Keratinocyte (primary cell): ENCODE results near the gene MAP7D3. TPM values are rescaled to one million over a fixed set of nuclear protein-coding genes. Genes with fewer than 3 reads are reported as not detected.

Experiments used
- DNase-seq: peaks from one replicate; pipeline ENCODE4 v3.0.0-alpha.2; 2011; ENCODE audit warnings: low read depth, missing footprints, low spot score
- FAIRE-seq: peaks from 2 replicates; lab custom pipeline; 2011; peaks lifted over from hg19 to GRCh38; lab: Jason Lieb, UNC
- H2AFZ ChIP-seq: 2 replicates; pipeline ENCODE4 v1.6.0; 2012; ENCODE audit warnings: low read length, control low read depth, inconsistent platforms; ENCODE audit not compliant: control insufficient read depth
- H3K27ac ChIP-seq: 2 replicates; pipeline ENCODE4 v1.5.1; 2011; ENCODE audit warnings: low read length; ENCODE audit not compliant: control insufficient read depth, insufficient read depth
- H3K27me3 ChIP-seq: 3 replicates; pipeline ENCODE4 v1.6.0; 2011; ENCODE audit warnings: low read length; ENCODE audit not compliant: control insufficient read depth, insufficient read depth; ENCODE audit errors: extremely low read depth
- H3K36me3 ChIP-seq, 2 experiments: 2 replicates in 1 of 2; 3 replicates in 1 of 2; pipeline ENCODE4 v1.5.1; 2011; ENCODE audit warnings: low read length in 2 of 2, mild to moderate bottlenecking in 1 of 2; ENCODE audit not compliant: control insufficient read depth in 2 of 2, insufficient read depth in 2 of 2; ENCODE audit errors: extremely low read depth in 1 of 2
- H3K4me1 ChIP-seq: 3 replicates; pipeline ENCODE4 v1.5.1; 2011; ENCODE audit warnings: low read length; ENCODE audit not compliant: control insufficient read depth, insufficient read depth; ENCODE audit errors: extremely low read depth
- H3K4me2 ChIP-seq: 3 replicates; pipeline ENCODE4 v1.6.0; 2011; ENCODE audit warnings: low read depth, low read length; ENCODE audit not compliant: control insufficient read depth, insufficient read depth; ENCODE audit errors: extremely low read depth
- H3K4me3 ChIP-seq, 3 experiments: fragments of 200-600 bp in 1 of 3; sonication (generic) in 1 of 3; 2 replicates in 2 of 3; 3 replicates in 1 of 3; pipeline ENCODE4 v1.5.1; 2011 to 2016; ENCODE audit warnings: low read length in 3 of 3, mild to moderate bottlenecking in 3 of 3, control low read depth in 2 of 3, inconsistent platforms in 1 of 3, low read depth in 1 of 3, mixed read lengths in 1 of 3, mixed run types in 1 of 3, moderate library complexity in 1 of 3; ENCODE audit not compliant: control insufficient read depth in 2 of 3, insufficient read depth in 2 of 3; ENCODE audit errors: extremely low read depth in 1 of 3
- H3K79me2 ChIP-seq: 2 replicates; pipeline ENCODE4 v1.6.0; 2012; ENCODE audit warnings: low read length; ENCODE audit not compliant: control insufficient read depth, insufficient read depth
- H3K9ac ChIP-seq: 3 replicates; pipeline ENCODE4 v1.6.0; 2011; ENCODE audit warnings: low read length; ENCODE audit not compliant: control insufficient read depth, insufficient read depth; ENCODE audit errors: extremely low read depth
- H3K9me1 ChIP-seq: 3 replicates; pipeline ENCODE4 v1.6.0; 2011; ENCODE audit warnings: low read length; ENCODE audit not compliant: control insufficient read depth, insufficient read depth; ENCODE audit errors: extremely low read depth
- H3K9me3 ChIP-seq: 2 replicates; pipeline ENCODE4 v1.5.1; 2012; ENCODE audit warnings: low read depth, low read length; ENCODE audit not compliant: control insufficient read depth
- H4K20me1 ChIP-seq: 3 replicates; pipeline ENCODE4 v1.6.0; 2011; ENCODE audit warnings: low read length; ENCODE audit not compliant: control insufficient read depth, insufficient read depth; ENCODE audit errors: extremely low read depth
- CTCF ChIP-seq, 3 experiments: IDR thresholded peaks in 1 of 3; conservative IDR thresholded peaks in 1 of 3; optimal IDR thresholded peaks in 1 of 3; 2 replicates in 2 of 3; 3 replicates in 1 of 3; pipeline versions ENCODE3 to v1.5.1; 2011; ENCODE audit warnings: low read length in 3 of 3, mild to moderate bottlenecking in 3 of 3, moderate library complexity in 2 of 3, control low read depth in 1 of 3, inconsistent platforms in 1 of 3; ENCODE audit not compliant: insufficient read depth in 2 of 3; ENCODE audit errors: extremely low read depth in 1 of 3
- EZH2 ChIP-seq: IDR thresholded peaks from one replicate; pipeline ENCODE4 v1.6.1; 2012; ENCODE audit warnings: inconsistent platforms, mild to moderate bottlenecking, low read length, moderate library complexity
- dilution Hi-C: fragments of 300-500 bp; cut with MboI; formaldehyde crosslinking; loops from one replicate; pipeline ENCODE4 v1.7.0; 2020; ENCODE audit warnings: low sequenced_read_pairs; ENCODE audit not compliant: extremely low pct_ligation_motif_present
- polyA plus RNA-seq, 5 experiments: library from polyadenylated mRNA; depleted of rRNA in 3 of 5; stranded (reverse) in 3 of 5; stranded (forward) in 1 of 5; unstranded in 1 of 5; fragments of >200 nt; gene quantifications; 1 replicate in 1 of 5; 2 replicates in 3 of 5; 3 replicates in 1 of 5; pipeline versions ENCODE4 v1.2.1 to v1.2.3, GENCODE V29; 2011 to 2012; ENCODE audit warnings: missing spikeins in 2 of 5, low read depth in 1 of 5, low replicate concordance in 1 of 5

Gene MAP7D3
- polyA plus RNA-seq, 1 donor (not counting 4 experiments of a cell fraction or from before 2014, with no cell fraction given) = 13.6 TPM

GRCh38 chrX:136227074-136227473 is 24.1 kb downstream of the MAP7D3 start:
- no peak overlapping the region for H3K4me2 ChIP-seq
- H3K4me1 ChIP-seq = no peaks in the 10 kb centered on the region
- DNase-seq = no peak
- H3K4me3 ChIP-seq = no peak overlapping the region
- H2AFZ ChIP-seq = no peak overlapping the region
- no peak overlapping the region for H3K9ac ChIP-seq
- no peak for FAIRE-seq
- H3K27me3 ChIP-seq = no peaks in the 10 kb centered on the region
- H3K36me3 ChIP-seq = peaks cover 5 to 17% of the 10 kb centered on the region in 2 experiments
- no peaks in the 10 kb centered on the region for H3K79me2 ChIP-seq
- H3K9me3 ChIP-seq = no peaks in the 10 kb centered on the region
- no peak overlapping the region for H3K27ac ChIP-seq
- no peaks in the 10 kb centered on the region for H4K20me1 ChIP-seq
- TF ChIP-seq CTCF (optimal IDR thresholded peaks at IDR 0.05 in 1 of 3, IDR thresholded peaks at IDR 0.05 in 1 of 3, conservative IDR thresholded peaks at IDR 0.05 in 1 of 3; ENCODE audit: extremely low read depth in 1 of 3, insufficient read depth in 2 of 3, low read length in 3 of 3) (no peak), EZH2 (no peak)
- dilution Hi-C loops = no loop called here
- no peaks in the 10 kb centered on the region for H3K9me1 ChIP-seq

GRCh38 chrX:136221851-136222513 is 29.2 kb downstream of the MAP7D3 start:
- Histone ChIP-seq H3K4me1 (peaks cover 10% of the 10 kb centered on the region), H3K9ac (no peak overlapping the region), H3K4me2 (no peak overlapping the region), H3K9me1 (no peaks in the 10 kb centered on the region), H2AFZ (no peak overlapping the region), H3K36me3 (peaks cover 3 to 14% of the 10 kb centered on the region in 2 experiments), H3K4me3 (no peak overlapping the region), H3K79me2 (no peaks in the 10 kb centered on the region), H3K27me3 (no peaks in the 10 kb centered on the region), H3K27ac (no peak overlapping the region), H4K20me1 (no peaks in the 10 kb centered on the region), H3K9me3 (no peaks in the 10 kb centered on the region)
- FAIRE-seq (no peak), DNase-seq (no peak)
- dilution Hi-C loops = no loop called here
- TF ChIP-seq EZH2 (no peak), CTCF (optimal IDR thresholded peaks at IDR 0.05 in 1 of 3, IDR thresholded peaks at IDR 0.05 in 1 of 3, conservative IDR thresholded peaks at IDR 0.05 in 1 of 3; ENCODE audit: extremely low read depth in 1 of 3, insufficient read depth in 2 of 3, low read length in 3 of 3) (no peak)
